ENCODE measurements around the gene USF3.

USF3 gene

GRCh38 chr3:113623324-113623723, 73.1 kb downstream of the USF3 start:
- TF ChIP-seq TAF1 (IDR thresholded peaks at IDR 0.05; ENCODE audit: borderline replicate concordance, low read depth, low read length) (no peak), POLR2AphosphoS5 (IDR thresholded peaks at IDR 0.05; ENCODE audit: low read depth, low read length) (no peak), POLR2A (IDR thresholded peaks at IDR 0.05; ENCODE audit: low read depth, low read length) (no peak)
- no peak for DNase-seq (ENCODE audit: insufficient read length)
- FAIRE-seq: no peak

- no peak for DNase-seq (ENCODE audit: insufficient read length)
- FAIRE-seq: no peak
- TF ChIP-seq POLR2A (IDR thresholded peaks at IDR 0.05; ENCODE audit: low read depth, low read length) (no peak), TAF1 (IDR thresholded peaks at IDR 0.05; ENCODE audit: borderline replicate concordance, low read depth, low read length) (no peak), POLR2AphosphoS5 (IDR thresholded peaks at IDR 0.05; ENCODE audit: low read depth, low read length) (no peak)
These were observed 76.4 kb downstream of the USF3 start for GRCh38 chr3:113620091-113620490.

- FAIRE-seq: peak; percentile 46
These were observed 78.7 kb downstream of the USF3 start for GRCh38 chr3:113617726-113618125.

GRCh38 chr3:113615976-113616375, 80.5 kb downstream of the USF3 start:
- TF ChIP-seq POLR2AphosphoS5 (IDR thresholded peaks at IDR 0.05; ENCODE audit: low read depth, low read length) (no peak), TAF1 (IDR thresholded peaks at IDR 0.05; ENCODE audit: borderline replicate concordance, low read depth, low read length) (no peak), POLR2A (IDR thresholded peaks at IDR 0.05; ENCODE audit: low read depth, low read length) (no peak)
- no peak for DNase-seq (ENCODE audit: insufficient read length)
- FAIRE-seq: no peak

More at GRCh38 chr3:113617726-113618125, 78.7 kb downstream of the USF3 start:
- no peak for TF ChIP-seq POLR2A (IDR thresholded peaks at IDR 0.05; ENCODE audit: low read depth, low read length)
- DNase-seq (ENCODE audit: insufficient read length): no peak

- no peak for TF ChIP-seq POLR2AphosphoS5 (IDR thresholded peaks at IDR 0.05; ENCODE audit: low read depth, low read length)
- no peak for TF ChIP-seq TAF1 (IDR thresholded peaks at IDR 0.05; ENCODE audit: borderline replicate concordance, low read depth, low read length)
- TF ChIP-seq POLR2A (IDR thresholded peaks at IDR 0.05; ENCODE audit: low read depth, low read length): no peak
- DNase-seq (ENCODE audit: insufficient read length) (no peak), FAIRE-seq (no peak)
These were observed 82.0 kb downstream of the USF3 start for GRCh38 chr3:113614402-113614801.

- FAIRE-seq: no peak
- TF ChIP-seq TAF1 (IDR thresholded peaks at IDR 0.05; ENCODE audit: borderline replicate concordance, low read depth, low read length) (no peak), POLR2A (IDR thresholded peaks at IDR 0.05; ENCODE audit: low read depth, low read length) (no peak), POLR2AphosphoS5 (IDR thresholded peaks at IDR 0.05; ENCODE audit: low read depth, low read length) (no peak)
- no peak for DNase-seq (ENCODE audit: insufficient read length)
These were observed 89.2 kb downstream of the USF3 start for GRCh38 chr3:113607219-113607596.

GRCh38 chr3:113606539-113607218, 89.8 kb downstream of the USF3 start:
- DNase-seq (ENCODE audit: insufficient read length): peak; percentile 60
- peak; percentile 99 for FAIRE-seq
- TF ChIP-seq TAF1 (IDR thresholded peaks at IDR 0.05; ENCODE audit: borderline replicate concordance, low read depth, low read length) (no peak), POLR2AphosphoS5 (IDR thresholded peaks at IDR 0.05; ENCODE audit: low read depth, low read length) (no peak), POLR2A (IDR thresholded peaks at IDR 0.05; ENCODE audit: low read depth, low read length) (no peak)

GRCh38 chr3:113602836-113603235, 93.6 kb downstream of the USF3 start:
- FAIRE-seq (no peak), DNase-seq (ENCODE audit: insufficient read length) (no peak)
- TF ChIP-seq POLR2A (IDR thresholded peaks at IDR 0.05; ENCODE audit: low read depth, low read length) (no peak), TAF1 (IDR thresholded peaks at IDR 0.05; ENCODE audit: borderline replicate concordance, low read depth, low read length) (no peak), POLR2AphosphoS5 (IDR thresholded peaks at IDR 0.05; ENCODE audit: low read depth, low read length) (no peak)

- TF ChIP-seq TAF1 (IDR thresholded peaks at IDR 0.05; ENCODE audit: borderline replicate concordance, low read depth, low read length): no peak
- no peak for TF ChIP-seq POLR2AphosphoS5 (IDR thresholded peaks at IDR 0.05; ENCODE audit: low read depth, low read length)
- no peak for TF ChIP-seq POLR2A (IDR thresholded peaks at IDR 0.05; ENCODE audit: low read depth, low read length)
- FAIRE-seq (no peak), DNase-seq (ENCODE audit: insufficient read length) (no peak)
These were observed 94.2 kb downstream of the USF3 start for GRCh38 chr3:113602256-113602655.

- DNase-seq (ENCODE audit: insufficient read length): no peak
- no peak for FAIRE-seq
- TF ChIP-seq TAF1 (IDR thresholded peaks at IDR 0.05; ENCODE audit: borderline replicate concordance, low read depth, low read length) (no peak), POLR2A (IDR thresholded peaks at IDR 0.05; ENCODE audit: low read depth, low read length) (no peak), POLR2AphosphoS5 (IDR thresholded peaks at IDR 0.05; ENCODE audit: low read depth, low read length) (no peak)
These were observed 95.2 kb downstream of the USF3 start for GRCh38 chr3:113601240-113601639.

- FAIRE-seq (no peak), DNase-seq (ENCODE audit: insufficient read length) (no peak)
- no peak for TF ChIP-seq TAF1 (IDR thresholded peaks at IDR 0.05; ENCODE audit: borderline replicate concordance, low read depth, low read length)
These were observed 95.8 kb downstream of the USF3 start for GRCh38 chr3:113600418-113601182.

All from GM12892 (cell line).